ENCODE data around the gene GNG4.

The GNG4 gene

DNA sequence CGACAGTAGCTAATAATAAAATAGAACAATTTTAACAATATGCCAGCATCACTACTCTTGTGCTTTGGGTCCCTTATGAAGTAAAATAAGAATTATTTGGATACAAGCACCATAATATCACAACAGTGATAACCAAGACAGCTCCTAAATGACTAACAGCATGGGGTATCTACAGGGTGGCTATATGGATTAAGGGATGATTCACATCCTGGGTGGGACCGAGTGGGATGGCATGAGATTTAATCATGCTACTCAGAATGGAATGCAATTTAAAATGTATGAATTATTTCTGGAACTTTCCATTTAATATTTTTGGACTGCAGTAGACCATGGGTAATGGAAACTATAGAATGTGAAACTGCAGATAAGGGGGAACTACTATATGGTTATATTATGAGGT, 117.2 kb downstream of the GNG4 start:
- Histone ChIP-seq H3K9ac (no peak overlapping the region), H3K79me2 (no peaks in the 10 kb centered on the region), H3K27me3 (ENCODE audit: control insufficient read depth, insufficient read depth, low read length) (no peaks in the 10 kb centered on the region), H2AFZ (no peak overlapping the region), H3K4me2 (ENCODE audit: low read length) (no peak overlapping the region), H3K27ac (no peak overlapping the region), H3K4me3 (ENCODE audit: low read depth, low read length) (no peak overlapping the region), H3K36me3 (ENCODE audit: control insufficient read depth, insufficient read depth, low read length) (no peaks in the 10 kb centered on the region), H3K9me3 (ENCODE audit: control insufficient read depth, low read length) (no peaks in the 10 kb centered on the region), H3K4me1 (no peaks in the 10 kb centered on the region)
- TF ChIP-seq, protein P1, sequence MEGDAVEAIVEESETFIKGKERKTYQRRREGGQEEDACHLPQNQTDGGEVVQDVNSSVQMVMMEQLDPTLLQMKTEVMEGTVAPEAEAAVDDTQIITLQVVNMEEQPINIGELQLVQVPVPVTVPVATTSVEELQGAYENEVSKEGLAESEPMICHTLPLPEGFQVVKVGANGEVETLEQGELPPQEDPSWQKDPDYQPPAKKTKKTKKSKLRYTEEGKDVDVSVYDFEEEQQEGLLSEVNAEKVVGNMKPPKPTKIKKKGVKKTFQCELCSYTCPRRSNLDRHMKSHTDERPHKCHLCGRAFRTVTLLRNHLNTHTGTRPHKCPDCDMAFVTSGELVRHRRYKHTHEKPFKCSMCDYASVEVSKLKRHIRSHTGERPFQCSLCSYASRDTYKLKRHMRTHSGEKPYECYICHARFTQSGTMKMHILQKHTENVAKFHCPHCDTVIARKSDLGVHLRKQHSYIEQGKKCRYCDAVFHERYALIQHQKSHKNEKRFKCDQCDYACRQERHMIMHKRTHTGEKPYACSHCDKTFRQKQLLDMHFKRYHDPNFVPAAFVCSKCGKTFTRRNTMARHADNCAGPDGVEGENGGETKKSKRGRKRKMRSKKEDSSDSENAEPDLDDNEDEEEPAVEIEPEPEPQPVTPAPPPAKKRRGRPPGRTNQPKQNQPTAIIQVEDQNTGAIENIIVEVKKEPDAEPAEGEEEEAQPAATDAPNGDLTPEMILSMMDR (IDR thresholded peaks at IDR 0.05), result no peak

DNA sequence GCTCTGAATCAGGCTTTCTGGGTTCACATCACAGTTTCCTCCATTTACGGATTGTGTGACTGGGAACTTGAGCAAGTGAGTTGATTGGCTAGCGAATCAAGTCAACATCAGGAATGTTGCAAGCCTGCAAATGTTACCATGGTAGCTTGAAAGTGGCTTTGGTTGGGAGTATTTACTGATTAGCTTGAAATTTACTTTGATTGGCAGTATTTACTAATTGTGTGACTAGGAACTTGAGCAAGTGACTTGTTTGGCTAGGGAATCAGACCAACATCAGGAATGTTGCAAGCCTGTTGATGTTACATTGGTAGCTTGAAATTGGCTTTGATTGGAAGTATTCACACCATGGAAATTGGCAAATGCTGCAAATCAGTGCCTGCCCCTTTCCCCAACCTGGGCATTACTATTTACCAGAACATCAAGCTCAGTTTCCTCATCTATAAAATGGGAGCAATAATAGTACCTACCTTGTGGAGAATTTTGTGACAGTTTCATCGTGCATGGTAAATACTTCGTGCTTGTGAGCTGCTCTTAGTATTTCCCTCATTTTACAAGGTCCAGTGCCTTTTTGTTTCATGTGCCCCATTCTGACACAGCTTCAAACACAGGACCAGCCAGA, 122.3 kb downstream of the GNG4 start:
- H3K79me2 ChIP-seq, result no peaks in the 10 kb centered on the region
- no peaks in the 10 kb centered on the region for H3K9me3 ChIP-seq (ENCODE audit: control insufficient read depth, low read length)
- H2AFZ ChIP-seq, result no peak overlapping the region
- H3K4me1 ChIP-seq, result no peaks in the 10 kb centered on the region
- H3K27ac ChIP-seq, result no peak overlapping the region
- TF ChIP-seq, protein P1 (IDR thresholded peaks at IDR 0.05), result no peak
- H3K9ac ChIP-seq, result no peak overlapping the region
- no peaks in the 10 kb centered on the region for H3K27me3 ChIP-seq (ENCODE audit: control insufficient read depth, insufficient read depth, low read length)
- H3K4me3 ChIP-seq (ENCODE audit: low read depth, low read length), result no peak overlapping the region
- H3K36me3 ChIP-seq (ENCODE audit: control insufficient read depth, insufficient read depth, low read length), result no peaks in the 10 kb centered on the region
- H3K4me2 ChIP-seq (ENCODE audit: low read length), result no peak overlapping the region

DNA sequence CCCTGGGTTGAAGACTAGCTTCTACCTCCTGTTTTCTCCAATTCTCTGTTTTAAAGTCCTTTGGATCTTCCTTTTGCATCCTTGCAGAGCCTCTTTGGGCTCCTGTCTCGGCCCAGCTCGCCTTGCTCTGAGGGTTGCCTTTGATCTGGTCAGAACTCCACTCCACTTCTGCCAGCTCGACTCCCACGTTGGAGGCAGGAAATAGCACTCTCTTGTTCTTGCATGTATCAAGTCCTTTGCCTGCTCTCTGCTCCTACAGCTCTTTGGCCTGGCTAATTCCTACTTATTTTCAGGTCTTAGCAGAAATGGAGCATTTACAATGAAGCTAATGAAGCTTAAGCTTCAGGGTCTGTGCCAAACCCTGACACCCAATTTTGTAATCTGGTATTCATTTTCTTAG, 124.3 kb downstream of the GNG4 start:
- Histone ChIP-seq H3K27me3 (ENCODE audit: control insufficient read depth, insufficient read depth, low read length) (no peaks in the 10 kb centered on the region), H3K4me2 (ENCODE audit: low read length) (no peak overlapping the region), H3K79me2 (no peaks in the 10 kb centered on the region), H3K9me3 (ENCODE audit: control insufficient read depth, low read length) (no peaks in the 10 kb centered on the region), H3K4me1 (no peaks in the 10 kb centered on the region), H3K9ac (no peak overlapping the region), H3K4me3 (ENCODE audit: low read depth, low read length) (no peak overlapping the region), H3K27ac (no peak overlapping the region), H3K36me3 (ENCODE audit: control insufficient read depth, insufficient read depth, low read length) (no peaks in the 10 kb centered on the region), H2AFZ (no peak overlapping the region)
- TF ChIP-seq, protein P1 (IDR thresholded peaks at IDR 0.05), result no peak

DNA sequence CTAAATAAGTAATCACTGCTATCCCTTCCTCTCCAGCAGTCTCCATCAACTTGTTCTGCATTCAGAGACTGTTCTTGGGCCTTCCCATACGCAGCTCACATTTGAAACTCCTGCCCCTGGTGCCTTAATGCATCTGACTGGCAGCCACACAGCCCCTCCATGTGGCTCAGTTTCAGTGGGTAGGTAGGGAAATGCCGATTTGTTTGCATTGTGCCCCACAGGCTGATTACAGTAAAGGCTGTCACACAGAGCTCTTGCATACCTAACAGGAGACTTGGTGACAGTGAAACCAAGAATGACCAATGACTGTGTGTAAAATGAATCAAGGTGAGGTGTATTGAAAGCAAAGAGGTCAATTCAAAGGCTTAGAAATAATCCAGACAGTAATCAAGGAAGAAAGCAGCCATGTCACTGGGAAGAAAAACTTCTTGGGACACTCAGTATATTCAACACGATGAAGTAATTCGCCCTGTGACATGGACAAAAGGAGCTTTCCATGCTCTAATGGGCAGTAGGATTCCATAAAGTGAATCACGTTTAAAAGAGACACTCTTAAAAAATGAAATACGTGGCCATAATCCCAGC, 132.6 kb downstream of the GNG4 start:
- Histone ChIP-seq H3K27me3 (ENCODE audit: control insufficient read depth, insufficient read depth, low read length) (no peaks in the 10 kb centered on the region), H3K36me3 (ENCODE audit: control insufficient read depth, insufficient read depth, low read length) (no peaks in the 10 kb centered on the region), H3K4me3 (ENCODE audit: low read depth, low read length) (no peak overlapping the region), H2AFZ (no peak overlapping the region), H3K9me3 (ENCODE audit: control insufficient read depth, low read length) (no peaks in the 10 kb centered on the region), H3K9ac (no peak overlapping the region), H3K4me2 (ENCODE audit: low read length) (no peak overlapping the region), H3K79me2 (no peaks in the 10 kb centered on the region), H3K27ac (no peak overlapping the region), H3K4me1 (no peaks in the 10 kb centered on the region)
- TF ChIP-seq, protein P1 (IDR thresholded peaks at IDR 0.05), result no peak

Measured in parathyroid adenoma (tissue), 2 donors.